Skeletal muscle cell (primary cell): ENCODE data around the gene HIVEP3.

Source experiments
- DNase-seq: peaks from one replicate; pipeline ENCODE4 v3.0.0-alpha.2; 2010; ENCODE audit warnings: low read depth
- H3K4me3 ChIP-seq: 2 replicates; pipeline ENCODE4 v1.5.1; 2011; ENCODE audit warnings: low read depth, mild to moderate bottlenecking, control low read depth, low read length, moderate library complexity

The HIVEP3 gene

DNA sequence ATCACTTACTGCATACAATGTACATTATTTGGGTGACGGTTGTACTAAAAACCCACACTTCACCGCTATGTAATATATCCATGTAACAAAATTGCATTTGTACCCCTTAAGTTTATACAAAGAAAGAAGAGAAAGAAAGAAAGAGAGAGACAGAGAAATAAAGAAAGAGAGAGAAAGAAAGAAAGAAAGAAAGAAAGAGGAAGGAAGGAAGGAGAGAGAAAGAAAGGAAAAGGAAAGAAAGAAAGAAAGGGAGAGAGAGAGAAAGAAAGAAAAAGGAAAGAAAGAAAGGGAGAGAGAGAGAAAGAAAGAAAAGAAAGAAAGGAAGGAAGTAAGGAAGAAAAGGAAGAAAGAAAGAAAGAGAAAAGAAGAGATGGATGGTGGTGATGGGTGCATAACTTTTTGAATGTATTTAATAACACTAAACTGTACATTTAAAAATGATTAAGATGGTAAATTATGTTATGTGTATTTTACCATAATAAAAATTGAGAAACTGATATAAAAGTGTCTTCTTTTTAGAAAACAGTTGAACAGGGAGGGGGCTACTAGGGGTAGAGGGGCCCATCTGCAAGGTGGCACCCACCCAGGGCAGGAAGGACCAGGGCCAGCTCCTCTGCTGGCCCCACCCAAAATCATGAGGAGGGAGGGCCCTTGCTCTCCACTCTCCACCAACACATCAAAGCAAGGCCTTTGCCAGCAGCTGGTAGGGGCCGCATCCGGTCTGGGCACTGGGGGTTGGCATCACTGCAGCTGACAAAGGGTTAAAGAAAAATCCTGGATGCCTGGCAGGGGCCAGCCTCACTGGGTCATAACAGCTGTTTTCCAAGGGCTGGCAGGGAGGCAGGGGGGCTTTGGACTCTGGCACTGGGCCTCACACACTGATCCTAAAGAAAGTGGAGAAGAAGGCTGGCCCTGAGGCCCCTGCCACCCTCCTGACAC lies 280.4 kb downstream of the HIVEP3 start:
- no peak for DNase-seq
- no peak overlapping the region for H3K4me3 ChIP-seq

DNA sequence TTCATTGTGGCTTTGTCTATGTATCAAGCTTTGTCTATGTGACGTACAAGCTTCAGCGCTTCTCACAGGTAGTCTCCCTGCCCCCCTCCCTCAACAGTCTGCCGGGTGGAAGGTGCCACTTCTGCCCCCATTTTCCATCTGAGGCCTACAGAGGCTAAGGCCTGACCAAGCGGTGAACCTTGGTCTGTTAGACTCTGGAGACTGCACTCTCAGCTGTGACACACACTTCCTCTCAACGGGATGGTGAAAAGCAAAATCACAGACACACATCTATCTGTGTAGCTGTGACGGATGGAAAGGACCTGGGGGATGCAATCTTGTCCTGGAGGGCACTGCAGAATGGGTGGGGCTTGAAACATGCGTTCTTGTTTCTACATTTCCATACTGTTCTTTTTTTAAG lies 281.4 kb downstream of the HIVEP3 start:
- H3K4me3 ChIP-seq = no peak overlapping the region
- no peak for DNase-seq

DNA sequence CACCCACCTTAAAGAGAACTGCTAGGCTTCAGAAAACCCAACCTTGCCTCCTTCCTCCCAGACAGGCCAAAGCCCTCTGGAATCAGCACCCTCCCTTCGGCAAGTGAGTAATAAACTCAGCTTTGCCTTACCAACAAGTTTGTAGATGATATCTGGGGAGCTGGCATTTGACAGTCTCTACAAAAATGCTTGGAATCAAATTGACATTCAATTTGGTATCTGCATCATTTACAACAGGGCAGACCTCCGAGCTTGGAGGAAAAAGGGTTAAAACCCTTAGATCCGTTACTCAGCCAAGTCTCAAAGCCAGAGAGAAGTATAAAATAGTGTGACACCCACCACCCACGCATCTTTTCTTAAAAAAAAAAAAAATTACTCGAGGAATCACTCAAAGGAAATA lies 285.0 kb downstream of the HIVEP3 start:
- H3K4me3 ChIP-seq = no peak overlapping the region
- no peak for DNase-seq

DNA sequence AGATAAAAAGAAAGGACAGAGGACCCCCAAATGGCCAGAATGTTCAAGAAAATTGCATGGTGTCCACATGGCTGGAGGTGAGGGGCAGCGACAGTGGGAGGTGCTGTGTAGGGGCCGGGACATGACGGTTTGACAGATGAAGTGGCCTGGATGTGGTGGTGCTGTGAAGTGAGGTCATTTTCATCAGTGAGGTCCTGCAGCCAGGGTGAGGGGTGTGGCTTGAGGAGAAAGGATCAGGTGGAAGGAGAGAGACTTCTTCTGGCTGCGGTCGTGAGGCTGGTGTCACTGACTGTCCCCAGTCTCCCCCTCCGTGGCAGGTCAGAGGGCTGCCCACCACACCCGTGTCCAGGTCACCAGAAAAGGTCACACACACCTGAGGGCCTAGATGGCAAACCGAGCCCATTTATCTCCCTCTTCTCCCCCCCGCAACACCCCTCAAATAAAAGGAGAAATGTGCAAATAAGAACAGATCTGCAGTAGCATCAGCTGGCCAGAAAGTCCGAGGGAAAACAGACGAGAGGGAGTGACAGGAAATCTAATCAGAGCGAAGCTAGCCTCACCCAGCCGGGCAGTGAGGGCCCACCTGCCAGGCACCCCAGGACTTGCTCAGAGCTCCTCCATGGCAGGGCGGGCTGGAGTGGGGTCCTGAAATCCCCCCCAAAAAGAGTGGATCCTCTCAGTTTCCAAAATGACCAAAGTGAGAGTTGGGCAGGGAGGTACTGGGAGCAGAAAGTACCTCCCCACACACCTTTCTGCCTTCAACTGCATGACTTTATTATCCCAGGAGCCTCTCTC lies 285.7 kb downstream of the HIVEP3 start:
- DNase-seq = no peak
- H3K4me3 ChIP-seq = no peak overlapping the region

DNA sequence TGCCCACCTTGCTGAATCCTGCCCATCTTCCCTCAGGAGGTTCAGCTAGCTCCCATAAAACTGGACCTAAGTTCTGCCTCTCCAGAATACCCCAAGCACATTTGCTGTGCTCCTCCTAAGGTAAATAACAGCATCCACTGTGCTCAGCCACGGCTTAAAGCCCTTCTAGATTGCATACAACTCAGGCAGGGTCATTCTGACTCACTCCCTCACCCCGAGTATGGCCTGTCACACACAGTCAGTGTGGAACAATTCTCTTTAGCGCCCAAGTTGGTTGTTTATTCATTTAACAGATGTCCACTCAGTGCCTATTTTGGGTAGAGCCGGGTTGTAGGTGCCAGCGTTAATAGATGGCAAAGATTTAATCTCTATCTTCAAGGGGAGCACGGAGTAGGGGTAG lies 286.8 kb downstream of the HIVEP3 start:
- no peak for DNase-seq

DNA sequence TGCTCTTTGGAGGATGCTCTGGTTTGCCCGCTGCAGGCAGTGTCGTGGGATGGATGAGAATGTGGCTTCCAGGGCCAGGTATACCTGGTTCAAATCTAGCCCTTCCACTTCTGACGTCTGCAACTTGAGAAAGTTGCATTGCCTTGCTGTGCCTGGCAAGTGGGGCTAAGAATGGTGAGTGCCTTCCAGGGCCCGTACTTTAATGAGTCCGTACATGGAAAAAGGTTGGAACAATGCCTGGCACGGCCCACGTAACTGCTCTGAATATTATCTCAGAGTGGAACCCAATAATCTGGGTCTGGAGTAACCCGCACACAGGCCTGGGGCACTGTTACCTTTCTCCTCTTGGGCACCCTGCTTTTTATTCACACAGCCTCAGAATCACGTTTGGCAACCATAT lies 287.6 kb downstream of the HIVEP3 start:
- no peak for DNase-seq

More for the DNA sequence above, 286.8 kb downstream of the HIVEP3 start:
- H3K4me3 ChIP-seq = no peak overlapping the region

DNA sequence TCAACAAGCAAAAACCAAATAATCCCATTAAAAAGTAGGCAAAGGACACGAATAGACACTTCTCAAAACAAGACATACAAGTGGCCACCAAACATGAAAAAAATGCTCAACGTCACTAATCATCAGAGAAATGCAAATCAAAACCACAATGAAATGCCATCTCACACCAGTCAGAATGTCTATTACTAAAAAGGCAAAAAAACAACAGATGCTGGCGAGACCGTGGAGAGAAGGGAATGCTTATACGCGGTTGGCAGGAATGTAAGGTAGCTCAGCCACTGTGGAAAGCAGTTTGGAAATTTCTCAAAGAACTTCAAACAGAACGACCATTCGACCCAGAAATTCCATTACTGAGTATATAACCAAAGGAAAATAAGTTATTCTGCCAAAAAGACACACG lies 289.2 kb downstream of the HIVEP3 start:
- peak; percentile 69 for DNase-seq
- H3K4me3 ChIP-seq = no peak overlapping the region

More for the DNA sequence above, 287.6 kb downstream of the HIVEP3 start:
- no peak overlapping the region for H3K4me3 ChIP-seq

DNA sequence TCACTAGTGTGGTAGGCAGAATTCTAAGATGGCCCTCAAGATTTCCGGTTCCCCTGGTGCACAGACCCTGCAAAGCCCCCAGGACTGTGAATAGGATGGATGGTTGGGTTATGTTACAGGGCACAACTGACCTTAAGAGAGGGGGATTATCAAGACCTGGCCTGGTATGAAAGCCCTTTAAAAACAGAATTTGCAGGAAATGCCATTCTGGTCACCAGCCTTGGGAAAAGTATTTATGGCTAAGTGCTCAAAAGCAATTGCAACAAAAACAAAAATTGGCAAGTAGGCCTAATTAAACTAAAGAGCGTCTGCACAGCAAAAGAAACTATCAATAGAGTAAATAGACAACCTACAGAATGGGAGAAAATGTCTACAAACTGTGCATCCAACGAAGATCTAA lies 289.6 kb downstream of the HIVEP3 start:
- no peak overlapping the region for H3K4me3 ChIP-seq
- no peak for DNase-seq

DNA sequence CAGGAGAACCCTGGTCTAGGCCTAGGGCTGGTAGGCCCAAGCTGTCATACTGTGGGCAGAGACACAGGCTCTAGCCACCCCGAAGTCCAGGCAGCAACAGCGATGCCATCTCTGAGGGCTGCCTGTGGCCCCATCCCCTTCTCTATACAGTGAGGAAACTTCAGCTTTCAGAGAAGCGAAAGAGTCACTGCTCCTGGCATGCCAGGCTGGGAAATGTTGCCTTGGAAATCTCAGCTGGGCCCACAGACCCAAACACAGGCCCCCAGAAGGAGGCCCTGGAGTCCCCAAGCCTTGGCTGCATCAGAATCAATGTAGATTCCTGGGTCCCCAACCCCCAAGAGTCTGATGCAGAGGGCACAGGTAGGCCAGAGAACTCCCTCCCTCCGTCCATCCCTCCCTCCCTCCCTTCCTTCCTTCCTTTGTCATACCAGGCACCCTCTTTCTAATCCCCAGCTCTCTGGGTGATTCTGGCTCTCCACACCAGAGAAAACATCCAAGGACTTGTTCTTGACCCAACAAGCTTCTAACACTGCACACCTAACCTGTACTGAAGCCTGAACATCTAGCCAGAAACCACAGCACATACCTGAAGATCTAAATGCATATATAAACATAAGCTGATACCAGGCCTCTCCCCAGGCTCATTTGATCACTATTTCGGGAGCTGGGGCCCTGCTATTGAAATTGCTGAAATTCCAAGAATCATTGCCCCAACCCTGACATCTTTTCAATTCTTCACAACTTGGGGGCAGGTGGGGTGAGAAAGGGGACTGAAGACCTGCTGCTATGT lies 291.0 kb downstream of the HIVEP3 start:
- H3K4me3 ChIP-seq = no peak overlapping the region
- DNase-seq = no peak

DNA sequence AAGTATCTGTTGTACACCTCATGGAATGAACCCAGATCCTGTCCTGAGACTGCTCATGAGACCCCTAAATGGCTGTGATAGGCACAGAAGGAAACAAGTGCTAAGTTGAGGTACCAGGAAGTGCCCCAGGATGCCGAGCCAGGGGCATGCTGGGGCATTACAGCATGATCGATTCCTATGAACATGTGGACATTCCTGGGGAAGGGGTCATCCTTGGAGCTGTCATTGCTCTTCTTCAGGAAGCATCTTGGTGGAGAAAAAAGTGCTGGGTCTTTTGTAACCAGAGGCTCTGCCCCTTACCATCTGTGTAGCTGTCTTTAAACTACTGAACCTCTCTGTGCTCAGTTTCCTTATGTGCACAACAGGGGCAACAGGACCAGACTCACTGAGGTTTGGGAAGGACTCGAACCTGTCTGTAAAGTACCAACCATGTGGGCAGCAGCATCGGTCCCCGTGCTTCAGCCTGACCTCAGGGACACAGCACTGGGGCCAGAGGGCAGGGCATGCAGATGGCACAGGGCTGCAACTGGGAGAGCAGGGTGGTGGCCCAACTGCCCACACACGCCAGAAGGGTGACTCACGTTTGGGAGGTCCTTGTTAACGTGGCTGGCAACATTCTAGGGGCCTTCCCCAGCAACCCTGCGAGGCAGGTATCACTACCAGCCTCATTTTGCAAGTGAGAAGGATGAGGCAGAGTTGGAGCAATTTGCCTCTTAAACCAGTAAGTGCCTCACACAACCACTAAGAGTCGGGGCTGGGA lies 291.9 kb downstream of the HIVEP3 start:
- DNase-seq = no peak
- no peak overlapping the region for H3K4me3 ChIP-seq

DNA sequence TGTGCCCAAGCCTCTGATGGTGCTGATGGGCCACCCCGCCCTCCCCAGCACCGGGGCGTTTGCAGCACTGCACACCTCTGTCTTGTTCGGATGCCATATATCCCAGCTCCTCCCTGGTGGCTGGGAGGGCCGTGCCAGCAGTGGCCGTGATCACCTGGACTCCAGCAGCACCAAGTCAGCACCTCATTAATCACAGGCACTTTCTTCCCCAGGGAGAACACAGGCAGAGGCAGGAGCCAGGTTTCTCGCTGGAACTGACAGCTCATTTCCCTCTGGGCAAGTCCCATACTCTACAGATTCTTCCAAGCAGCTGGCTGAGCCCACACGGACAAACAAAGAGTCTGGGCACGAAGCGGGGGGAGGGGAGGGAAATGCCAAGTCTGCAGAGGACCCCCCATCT lies 292.6 kb downstream of the HIVEP3 start:
- H3K4me3 ChIP-seq = no peak overlapping the region
- DNase-seq = no peak

DNA sequence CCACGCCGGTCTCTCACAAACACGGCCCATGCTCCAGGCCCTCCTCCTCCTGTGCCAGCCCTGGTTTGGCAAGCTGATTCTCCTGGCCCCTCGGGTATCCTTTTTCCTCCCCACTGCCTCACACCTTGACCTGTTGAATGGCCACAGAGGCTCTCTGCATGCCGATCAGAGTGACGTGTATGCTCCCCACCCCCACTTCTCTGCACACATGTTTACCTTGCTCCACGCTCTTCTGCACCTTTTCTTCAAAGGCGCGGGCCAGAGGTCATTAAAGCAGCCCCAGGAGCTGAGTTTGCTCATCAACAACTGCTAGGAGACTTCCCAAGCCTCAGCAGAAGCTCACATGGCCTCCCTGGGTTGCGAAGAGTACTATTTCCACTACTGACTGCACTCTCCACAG lies 295.0 kb downstream of the HIVEP3 start:
- no peak overlapping the region for H3K4me3 ChIP-seq
- no peak for DNase-seq

DNA sequence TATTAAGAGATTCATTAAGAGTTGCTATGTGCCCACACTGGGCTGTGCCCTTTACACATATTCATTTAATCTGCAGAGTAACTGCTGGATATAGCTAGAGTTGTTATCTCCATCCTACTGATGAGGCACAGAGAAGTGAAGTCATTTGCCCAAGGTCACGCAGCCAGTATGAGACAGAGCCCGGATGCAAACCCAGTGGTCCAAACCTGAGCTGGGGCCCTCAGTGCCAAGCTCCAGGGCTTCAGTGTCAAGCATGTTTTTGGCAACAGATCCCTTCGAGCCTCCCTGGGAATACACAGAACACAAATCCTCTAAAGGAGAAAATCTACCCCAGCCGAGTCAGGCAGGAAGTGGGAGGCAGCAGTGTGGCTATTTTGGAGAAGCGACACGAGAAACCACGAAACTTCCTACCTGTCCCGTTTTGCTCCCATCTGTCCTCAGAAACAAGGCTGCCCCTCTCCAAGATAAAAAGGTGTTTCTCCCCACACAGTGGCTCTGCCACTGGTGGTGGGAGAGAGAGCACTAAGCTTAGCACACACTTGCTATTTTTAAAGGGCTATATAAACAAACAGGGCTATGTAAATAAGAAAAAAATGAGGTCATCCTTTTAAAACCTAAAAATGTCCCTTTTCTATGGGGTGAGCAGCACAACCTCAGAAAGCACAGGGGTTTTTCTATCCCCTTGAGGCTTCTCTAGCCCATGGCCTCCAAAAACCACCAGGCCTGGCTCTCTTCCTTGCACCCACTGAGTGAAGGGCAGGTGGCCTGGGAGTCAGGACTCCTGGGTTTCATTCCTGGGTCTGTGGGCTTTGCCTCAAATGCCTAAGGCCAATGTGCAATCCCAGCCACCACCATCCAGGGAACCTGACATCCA lies 295.6 kb downstream of the HIVEP3 start:
- H3K4me3 ChIP-seq = no peak overlapping the region

DNA sequence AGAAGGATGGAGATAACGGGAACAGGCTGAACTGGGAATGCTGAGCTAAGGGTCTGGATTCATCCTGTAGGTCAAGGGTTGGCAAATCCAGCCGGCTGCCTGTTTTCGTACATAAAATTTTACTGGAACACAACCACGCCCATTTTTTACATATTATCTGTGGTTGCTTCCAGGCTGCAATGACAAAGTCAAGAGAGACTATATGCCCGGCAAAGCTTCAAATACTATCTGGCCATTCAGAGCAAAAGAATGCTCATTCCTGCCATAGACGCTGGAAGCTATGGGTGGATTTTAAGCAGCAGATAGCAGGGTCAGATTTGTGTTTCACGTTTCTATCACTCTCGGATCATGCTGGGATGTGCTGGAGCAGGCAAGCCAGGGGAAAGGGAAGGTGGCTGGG lies 296.3 kb downstream of the HIVEP3 start:
- no peak for DNase-seq
- H3K4me3 ChIP-seq = no peak overlapping the region

More for the DNA sequence above, 295.6 kb downstream of the HIVEP3 start:
- DNase-seq = no peak

DNA sequence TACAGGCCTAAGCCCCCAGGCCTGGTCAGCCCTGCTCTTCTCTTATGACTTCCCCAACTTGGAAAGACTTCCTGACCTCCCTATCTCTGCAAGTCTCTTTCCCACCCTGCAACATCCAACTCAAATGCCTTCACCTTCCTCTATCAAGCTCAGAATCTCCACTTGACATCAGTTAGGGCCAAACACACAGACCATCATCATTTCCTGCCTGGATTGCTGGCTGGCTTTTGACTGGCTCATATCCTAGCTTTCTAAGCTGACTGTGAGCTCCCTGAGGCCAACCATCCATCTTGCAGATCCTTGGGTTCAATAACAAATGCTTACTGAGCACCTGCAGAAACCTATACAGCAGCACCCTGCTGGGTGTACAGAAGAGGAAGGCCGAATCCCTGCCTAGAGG lies 296.9 kb downstream of the HIVEP3 start:
- no peak for DNase-seq
- H3K4me3 ChIP-seq = no peak overlapping the region

DNA sequence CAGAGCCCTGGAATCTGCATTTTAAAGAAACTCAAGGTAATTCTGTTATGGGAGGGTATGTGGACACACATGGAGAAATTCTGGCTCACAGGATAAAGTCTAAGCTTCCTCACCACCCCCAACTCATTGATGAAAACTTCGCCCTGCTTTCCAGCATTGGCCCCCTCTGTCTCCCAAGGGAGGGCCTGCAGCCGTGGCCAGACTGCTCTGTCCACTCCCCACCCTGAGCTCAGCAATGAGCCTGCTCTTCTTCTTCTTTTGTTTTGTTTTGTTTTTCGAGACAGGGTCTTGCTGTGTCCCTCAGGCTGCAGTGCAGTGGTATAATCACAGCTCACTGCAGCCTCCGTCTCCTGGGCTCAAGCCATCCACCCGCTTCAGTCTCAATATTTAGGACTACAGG lies 297.5 kb downstream of the HIVEP3 start:
- DNase-seq = no peak
- H3K4me3 ChIP-seq = no peak overlapping the region

DNA sequence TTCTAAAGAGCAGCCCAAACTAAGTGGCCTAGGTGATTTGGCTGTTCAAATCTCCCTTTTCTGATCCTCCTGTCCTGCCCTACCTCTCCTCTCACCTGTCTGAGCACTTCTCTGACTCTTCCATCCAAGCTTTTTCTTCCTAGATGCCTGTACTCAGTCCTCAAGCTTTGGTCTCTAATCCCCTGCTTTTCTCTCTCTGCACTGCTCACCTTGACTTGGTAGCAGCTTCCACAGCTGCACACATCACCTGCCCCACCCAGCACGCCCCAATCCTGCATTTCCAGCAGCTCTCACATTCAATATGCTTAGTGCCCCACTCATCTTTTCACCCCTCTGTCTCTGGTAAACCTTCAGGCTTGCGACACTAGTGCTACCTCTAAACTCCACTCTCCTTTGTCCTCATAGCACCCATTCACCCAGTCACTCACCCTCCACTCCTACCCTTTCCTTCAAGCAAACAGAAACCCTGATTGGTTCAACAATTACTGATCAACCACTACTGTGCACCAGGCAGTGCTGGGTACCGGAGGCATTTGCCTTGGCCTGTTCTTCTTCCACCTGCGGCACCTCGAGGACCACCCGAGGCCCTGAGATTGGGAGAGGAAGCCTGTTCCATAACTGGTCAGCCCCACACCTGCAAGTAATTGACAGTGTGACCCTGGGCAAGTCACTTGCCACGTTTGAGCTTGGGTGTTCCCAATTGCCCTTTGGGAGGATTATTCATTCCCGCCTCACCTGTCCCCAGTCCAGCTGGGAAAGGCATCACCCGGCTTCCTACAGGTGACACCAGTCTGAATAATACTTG lies 298.2 kb downstream of the HIVEP3 start:
- H3K4me3 ChIP-seq = no peak overlapping the region
- no peak for DNase-seq
